HCT116 (cell line): ENCODE results near the gene DDA1. TPM values are rescaled to one million over a fixed set of nuclear protein-coding genes. Genes with fewer than 3 reads are reported as not detected.

Experiments
- ATAC-seq: fragments of 200-7000 bp; cut with Tn5 transposase; 2 replicates; pipeline ENCODE4 v1.9.1; 2020; ENCODE audit warnings: mild to moderate bottlenecking, moderate library complexity
- BruUV-seq: library from RNA; stranded (reverse); fragments of 400-500 nt; replicated peaks from 2 replicates; lab custom pipeline; 2021; lab: Mats Ljungman, UMichigan
- CTCF ChIA-PET: fragments of 300-600 bp; sonication (Branson Sonifier 250); formaldehyde crosslinking; loops from one replicate; lab custom pipeline; 2021; ENCODE audit warnings: antibody characterized with exemption; lab: Charles Lee
- POLR2A ChIA-PET: fragments of 300-600, 350-600 bp; sonication (Branson Sonifier 250); formaldehyde crosslinking; loops from one replicate; lab custom pipeline; 2021; ENCODE audit warnings: antibody characterized with exemption; lab: Charles Lee
- RAD21 ChIA-PET, 2 experiments: fragments of 300-600 bp; sonication (Branson Sonifier 250); formaldehyde crosslinking; loops; one replicate each; lab custom pipeline; 2023; ENCODE audit warnings: low total read pairs in 2 of 2; ENCODE audit not compliant: uncharacterized antibody in 2 of 2, unreplicated experiment in 2 of 2, low non-redundant PET in 1 of 2; lab: Charles Lee
- DNase-seq: peaks from one replicate; pipeline ENCODE4 v3.0.0-alpha.2; 2010; ENCODE audit warnings: low read depth, low spot score
- H2AFZ ChIP-seq: fragments of 200-600 bp; shearing (Covaris generic), sonication (generic); 2 replicates; pipeline ENCODE4 v1.6.1; 2017; ENCODE audit warnings: low read depth, mixed run types, mixed read lengths, antibody characterized with exemption, low read length; ENCODE audit not compliant: poor library complexity, severe bottlenecking
- H3K27ac ChIP-seq: 2 replicates; pipeline ENCODE4 v1.5.1; 2012; ENCODE audit warnings: low read depth, low read length
- H3K27me3 ChIP-seq: fragments of 200-600 bp; sonication (generic); 2 replicates; pipeline ENCODE4 v1.6.1; 2016; ENCODE audit warnings: mixed run types, low read length, mixed read lengths; ENCODE audit not compliant: insufficient read depth
- H3K36me3 ChIP-seq, 2 experiments: fragments of 200-500 bp in 1 of 2; fragments of 200-600 bp in 1 of 2; sonication (Bioruptor generic) in 1 of 2; sonication (generic) in 1 of 2; 2 replicates each; pipeline versions ENCODE4 v1.5.1 to v1.6.1; 2014 to 2016; ENCODE audit warnings: low read length in 2 of 2, inconsistent platforms in 1 of 2, mixed read lengths in 1 of 2, mixed run types in 1 of 2; ENCODE audit not compliant: insufficient read depth in 2 of 2, control insufficient read depth in 1 of 2
- H3K4me1 ChIP-seq, 2 experiments: fragments of 200-600 bp in 1 of 2; sonication (generic) in 1 of 2; 2 replicates each; pipeline versions ENCODE4 v1.5.1 to v1.6.1; 2012 to 2017; ENCODE audit warnings: low read length in 2 of 2, inconsistent platforms in 1 of 2, mild to moderate bottlenecking in 1 of 2, mixed read lengths in 1 of 2, mixed run types in 1 of 2, moderate library complexity in 1 of 2; ENCODE audit not compliant: insufficient read depth in 2 of 2, control insufficient read depth in 1 of 2
- H3K4me2 ChIP-seq: fragments of 200-600 bp; sonication (generic); 2 replicates; pipeline ENCODE4 v1.6.1; 2017; ENCODE audit warnings: mixed run types, low read length, mixed read lengths
- H3K4me3 ChIP-seq, 2 experiments: fragments of 200-600 bp in 1 of 2; sonication (generic) in 1 of 2; replicated peaks in 1 of 2; 2 replicates each; pipeline ENCODE4 v1.5.1; 2011 to 2016; ENCODE audit warnings: low read length in 2 of 2, control low read depth in 1 of 2, low read depth in 1 of 2, mild to moderate bottlenecking in 1 of 2, mixed read lengths in 1 of 2, mixed run types in 1 of 2
- H3K79me2 ChIP-seq: fragments of 200-600 bp; sonication (generic); 2 replicates; pipeline ENCODE4 v1.6.1; 2017; ENCODE audit warnings: mild to moderate bottlenecking, mixed run types, low read length, moderate library complexity, mixed read lengths; ENCODE audit not compliant: insufficient read depth
- H3K9ac ChIP-seq: fragments of 200-600 bp; sonication (generic); 2 replicates; pipeline ENCODE4 v1.6.1; 2016; ENCODE audit warnings: low read length, mixed read lengths
- H3K9me2 ChIP-seq: fragments of 200-600 bp; sonication (generic), shearing (Covaris generic); 2 replicates; pipeline ENCODE4 v1.6.1; 2017; ENCODE audit warnings: mixed run types, mild to moderate bottlenecking, moderate library complexity; ENCODE audit not compliant: insufficient read depth
- H3K9me3 ChIP-seq, 2 experiments: fragments of 200-500 bp in 1 of 2; fragments of 200-600 bp in 1 of 2; sonication (Bioruptor generic) in 1 of 2; sonication (generic) in 1 of 2; 2 replicates each; pipeline ENCODE4 v1.6.1; 2014 to 2017; ENCODE audit warnings: low read length in 2 of 2, mixed read lengths in 2 of 2, inconsistent platforms in 1 of 2, low read depth in 1 of 2, mild to moderate bottlenecking in 1 of 2, mixed run types in 1 of 2, moderate library complexity in 1 of 2; ENCODE audit not compliant: control insufficient read depth in 1 of 2, insufficient read depth in 1 of 2
- H4K20me1 ChIP-seq: fragments of 200-600 bp; sonication (generic), shearing (Covaris generic); 2 replicates; pipeline ENCODE4 v1.6.1; 2017; ENCODE audit warnings: mixed run types, mild to moderate bottlenecking, moderate library complexity; ENCODE audit not compliant: insufficient read depth
- CBX3 ChIP-seq: IDR thresholded peaks from 2 replicates; pipeline ENCODE4 v1.6.1; 2012; ENCODE audit warnings: low read depth
- EZH2 ChIP-seq: fragments of 200-600 bp; sonication (generic); IDR thresholded peaks from 2 replicates; pipeline ENCODE4 v1.6.1; 2017; ENCODE audit warnings: antibody characterized with exemption, mixed run types
- FOSL1 ChIP-seq: IDR thresholded peaks from 2 replicates; pipeline ENCODE4 v1.6.1; 2012; ENCODE audit warnings: low read depth
- JUND ChIP-seq: IDR thresholded peaks from 2 replicates; pipeline ENCODE4 v1.6.1; 2012
- RAD21 ChIP-seq: IDR thresholded peaks from 2 replicates; pipeline ENCODE4 v1.6.1; 2012; ENCODE audit warnings: low read depth, mild to moderate bottlenecking
- TCF7L2 ChIP-seq: IDR thresholded peaks from 2 replicates; pipeline ENCODE4 v1.7.0; 2011; ENCODE audit warnings: borderline replicate concordance, inconsistent platforms; ENCODE audit not compliant: insufficient read depth, insufficient read length; ENCODE audit errors: extremely low read depth
- YY1 ChIP-seq: IDR thresholded peaks from 2 replicates; pipeline ENCODE4 v1.6.1; 2011; ENCODE audit warnings: low read length, low read depth, moderate library complexity, mild to moderate bottlenecking; ENCODE audit not compliant: insufficient replicate concordance; ENCODE audit errors: extremely low read depth
- ZFX ChIP-seq: fragments of 450-650 bp; IDR thresholded peaks from 2 replicates; pipeline ENCODE4 v1.6.1; 2017
- ZNF274 ChIP-seq: fragments of 200-500 bp; sonication (Bioruptor generic); IDR thresholded peaks from 2 replicates; pipeline ENCODE4 v1.6.1; 2014; ENCODE audit warnings: mild to moderate bottlenecking, low read depth, low read length, inconsistent platforms
- intact Hi-C: fragments of 100-400 bp; cut with micrococcal nuclease; formaldehyde crosslinking; loops from 2 replicates; pipeline ENCODE4 v1.10.0; 2022
- total RNA-seq: library from RNA; stranded (reverse); gene quantifications from one replicate; pipeline ENCODE4 v1.2.1, GENCODE V29; 2021; ENCODE audit not compliant: unreplicated experiment
- TF ChIP-seq, protein P1 (sequence below): IDR thresholded peaks from 2 replicates; pipeline ENCODE4 v1.6.1; 2012
- TF ChIP-seq, protein P2 (sequence below), 3 experiments: fragments of 200-600 bp in 1 of 3; sonication (generic) in 1 of 3; IDR thresholded peaks in 2 of 3; conservative IDR thresholded peaks in 1 of 3; 2 replicates each; pipeline ENCODE4 v1.5.1; 2012 to 2017; ENCODE audit warnings: low read depth in 2 of 3, low read length in 2 of 3, antibody characterized with exemption in 1 of 3, borderline replicate concordance in 1 of 3, control low read depth in 1 of 3, mild to moderate bottlenecking in 1 of 3, mixed read lengths in 1 of 3, mixed run types in 1 of 3, moderate library complexity in 1 of 3; ENCODE audit not compliant: insufficient read depth in 1 of 3
- TF ChIP-seq, protein P3 (sequence below): IDR thresholded peaks from 2 replicates; pipeline ENCODE4 v1.6.1; 2012; ENCODE audit warnings: low read depth
- TF ChIP-seq, protein P4 (sequence below): IDR thresholded peaks from 2 replicates; pipeline ENCODE4 v1.6.1; 2011; ENCODE audit warnings: mild to moderate bottlenecking, low read length, moderate library complexity; ENCODE audit not compliant: insufficient replicate concordance; ENCODE audit errors: extremely low read depth
- TF ChIP-seq, protein P5 (sequence below): IDR thresholded peaks from 2 replicates; pipeline ENCODE4 v1.6.1; 2012

Gene DDA1
- total RNA-seq, 1 experiment from 2014 or later: 68.6 TPM

DNA sequence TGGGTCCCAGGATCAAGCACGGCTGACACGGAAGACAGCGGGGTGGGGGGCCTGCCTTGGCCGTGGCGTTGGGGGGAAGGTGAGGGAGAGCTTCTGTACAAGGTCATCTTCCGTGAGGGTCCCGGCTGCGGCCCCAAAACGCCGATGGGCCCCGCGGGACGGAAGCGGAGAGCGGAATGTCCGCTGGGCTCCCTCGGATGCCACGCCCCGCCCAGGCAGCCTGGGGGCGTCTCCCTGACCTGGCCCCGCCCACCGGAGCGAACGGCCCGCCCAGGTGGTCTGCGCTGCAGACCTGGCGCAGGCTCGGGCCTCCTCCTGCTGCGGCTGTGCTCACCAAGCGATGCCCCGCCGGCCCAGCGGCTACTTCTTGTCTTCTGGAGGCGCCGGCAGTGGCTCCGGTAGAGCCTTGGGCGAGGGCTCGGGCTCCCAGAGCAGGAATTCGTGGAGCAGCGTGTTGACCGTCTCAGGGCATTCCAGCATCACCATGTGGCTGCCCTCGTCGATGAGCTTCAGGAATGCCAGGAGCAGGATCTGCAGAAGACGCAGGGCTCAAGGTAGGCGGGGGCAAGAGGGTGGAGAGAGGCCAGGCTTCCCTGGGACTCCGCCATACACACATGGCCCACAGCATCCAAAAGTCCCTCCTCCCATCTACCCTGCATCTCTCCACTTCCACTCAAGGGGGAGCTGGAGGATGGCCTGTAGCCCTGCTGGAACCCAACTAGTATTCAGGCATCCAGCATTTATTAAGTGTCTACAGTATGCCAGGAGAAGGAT lies 16.9 kb upstream of the DDA1 start (continued):
- TF ChIP-seq FOSL1 (no peak), CBX3 (peak; percentile 43; the same call in 1 of the 2 replicates)

DNA sequence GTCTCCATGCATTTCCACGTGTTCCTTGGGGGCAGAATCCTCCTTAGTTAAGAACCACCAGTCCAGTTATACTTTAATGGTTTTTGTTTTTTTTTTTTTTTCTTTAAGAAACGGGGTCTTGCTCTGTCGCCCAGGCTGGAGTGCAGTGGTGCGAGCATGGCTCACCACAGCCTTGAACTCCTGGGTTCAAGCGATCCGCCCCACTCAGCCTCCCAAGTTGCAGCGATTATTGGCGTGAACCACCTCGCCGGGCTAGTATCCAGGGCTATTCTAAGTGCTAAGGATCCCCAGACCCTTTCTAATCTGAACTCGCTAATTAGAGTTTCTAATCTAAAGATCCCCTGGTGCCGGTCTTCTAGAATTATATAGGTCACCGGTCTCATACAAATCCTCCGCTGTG lies 15.8 kb upstream of the DDA1 start:
- peak overlapping the region; percentile 82 for H3K4me2 ChIP-seq
- H3K27me3 ChIP-seq: no peaks in the 10 kb centered on the region
- RAD21 ChIA-PET: interaction anchor here in 1 of 2 experiments (1.0 kb wide), 1 partner anchor 12 kb away, joined by 7 read pairs; the partner anchor contains the start of gene MRPL34
- no TSS peak for BruUV-seq
- H2AFZ ChIP-seq: no peak overlapping the region
- CTCF ChIA-PET: interaction anchor here (0.9 to 3.1 kb wide), 10 partner anchors 11 to 579 kb away, joined by 3 to 33 read pairs (median 6); partner anchors contain the start of genes ANO8 and MRPL34
- peak overlapping the region; percentile 68; the same call in 1 of the 2 replicates for H3K9ac ChIP-seq
- H3K79me2 ChIP-seq: peaks cover 37% of the 10 kb centered on the region
- peak overlapping the region; percentile 60 to 67 for H3K4me3 ChIP-seq
- POLR2A ChIA-PET: interaction anchor here (0.8 to 2.4 kb wide), 6 partner anchors 11 to 575 kb away, joined by 3 to 22 read pairs (median 4); partner anchors contain the start of genes ABHD8, DDA1 and MRPL34
- peaks cover 20 to 44% of the 10 kb centered on the region in 2 experiments for H3K4me1 ChIP-seq
- DNase-seq: no peak
- H3K27ac ChIP-seq: peak overlapping the region; percentile 57
- peaks cover 0 to 10% of the 10 kb centered on the region in 2 experiments; a peak in 2 of 4 replicates for H3K36me3 ChIP-seq
- intact Hi-C loops: loop anchor here (1.0 to 2.0 kb wide), 2 partner anchors 15 to 93 kb away; partner anchors contain the start of gene DDA1
- no peaks in the 10 kb centered on the region for H4K20me1 ChIP-seq
- H3K9me2 ChIP-seq: no peaks in the 10 kb centered on the region
- ATAC-seq: no peak
- H3K9me3 ChIP-seq: no peaks in the 10 kb centered on the region; a peak in 1 of 4 replicates
- TF ChIP-seq RAD21: no peak
- no peak for TF ChIP-seq ZNF274
- TF ChIP-seq CBX3: no peak
- TF ChIP-seq, protein P1, sequence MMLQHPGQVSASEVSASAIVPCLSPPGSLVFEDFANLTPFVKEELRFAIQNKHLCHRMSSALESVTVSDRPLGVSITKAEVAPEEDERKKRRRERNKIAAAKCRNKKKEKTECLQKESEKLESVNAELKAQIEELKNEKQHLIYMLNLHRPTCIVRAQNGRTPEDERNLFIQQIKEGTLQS: no peak
- TF ChIP-seq, protein P2, sequence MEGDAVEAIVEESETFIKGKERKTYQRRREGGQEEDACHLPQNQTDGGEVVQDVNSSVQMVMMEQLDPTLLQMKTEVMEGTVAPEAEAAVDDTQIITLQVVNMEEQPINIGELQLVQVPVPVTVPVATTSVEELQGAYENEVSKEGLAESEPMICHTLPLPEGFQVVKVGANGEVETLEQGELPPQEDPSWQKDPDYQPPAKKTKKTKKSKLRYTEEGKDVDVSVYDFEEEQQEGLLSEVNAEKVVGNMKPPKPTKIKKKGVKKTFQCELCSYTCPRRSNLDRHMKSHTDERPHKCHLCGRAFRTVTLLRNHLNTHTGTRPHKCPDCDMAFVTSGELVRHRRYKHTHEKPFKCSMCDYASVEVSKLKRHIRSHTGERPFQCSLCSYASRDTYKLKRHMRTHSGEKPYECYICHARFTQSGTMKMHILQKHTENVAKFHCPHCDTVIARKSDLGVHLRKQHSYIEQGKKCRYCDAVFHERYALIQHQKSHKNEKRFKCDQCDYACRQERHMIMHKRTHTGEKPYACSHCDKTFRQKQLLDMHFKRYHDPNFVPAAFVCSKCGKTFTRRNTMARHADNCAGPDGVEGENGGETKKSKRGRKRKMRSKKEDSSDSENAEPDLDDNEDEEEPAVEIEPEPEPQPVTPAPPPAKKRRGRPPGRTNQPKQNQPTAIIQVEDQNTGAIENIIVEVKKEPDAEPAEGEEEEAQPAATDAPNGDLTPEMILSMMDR (IDR thresholded peaks at IDR 0.05 in 2 of 3, conservative IDR thresholded peaks at IDR 0.05 in 1 of 3; ENCODE audit: borderline replicate concordance in 1 of 3, insufficient read depth in 1 of 3, low read depth in 2 of 3, low read length in 2 of 3): no peak
- TF ChIP-seq, protein P3, sequence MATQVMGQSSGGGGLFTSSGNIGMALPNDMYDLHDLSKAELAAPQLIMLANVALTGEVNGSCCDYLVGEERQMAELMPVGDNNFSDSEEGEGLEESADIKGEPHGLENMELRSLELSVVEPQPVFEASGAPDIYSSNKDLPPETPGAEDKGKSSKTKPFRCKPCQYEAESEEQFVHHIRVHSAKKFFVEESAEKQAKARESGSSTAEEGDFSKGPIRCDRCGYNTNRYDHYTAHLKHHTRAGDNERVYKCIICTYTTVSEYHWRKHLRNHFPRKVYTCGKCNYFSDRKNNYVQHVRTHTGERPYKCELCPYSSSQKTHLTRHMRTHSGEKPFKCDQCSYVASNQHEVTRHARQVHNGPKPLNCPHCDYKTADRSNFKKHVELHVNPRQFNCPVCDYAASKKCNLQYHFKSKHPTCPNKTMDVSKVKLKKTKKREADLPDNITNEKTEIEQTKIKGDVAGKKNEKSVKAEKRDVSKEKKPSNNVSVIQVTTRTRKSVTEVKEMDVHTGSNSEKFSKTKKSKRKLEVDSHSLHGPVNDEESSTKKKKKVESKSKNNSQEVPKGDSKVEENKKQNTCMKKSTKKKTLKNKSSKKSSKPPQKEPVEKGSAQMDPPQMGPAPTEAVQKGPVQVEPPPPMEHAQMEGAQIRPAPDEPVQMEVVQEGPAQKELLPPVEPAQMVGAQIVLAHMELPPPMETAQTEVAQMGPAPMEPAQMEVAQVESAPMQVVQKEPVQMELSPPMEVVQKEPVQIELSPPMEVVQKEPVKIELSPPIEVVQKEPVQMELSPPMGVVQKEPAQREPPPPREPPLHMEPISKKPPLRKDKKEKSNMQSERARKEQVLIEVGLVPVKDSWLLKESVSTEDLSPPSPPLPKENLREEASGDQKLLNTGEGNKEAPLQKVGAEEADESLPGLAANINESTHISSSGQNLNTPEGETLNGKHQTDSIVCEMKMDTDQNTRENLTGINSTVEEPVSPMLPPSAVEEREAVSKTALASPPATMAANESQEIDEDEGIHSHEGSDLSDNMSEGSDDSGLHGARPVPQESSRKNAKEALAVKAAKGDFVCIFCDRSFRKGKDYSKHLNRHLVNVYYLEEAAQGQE: no peak
- TF ChIP-seq ZFX: no peak
- no peak for TF ChIP-seq EZH2
- TF ChIP-seq JUND: no peak
- TF ChIP-seq, protein P4, sequence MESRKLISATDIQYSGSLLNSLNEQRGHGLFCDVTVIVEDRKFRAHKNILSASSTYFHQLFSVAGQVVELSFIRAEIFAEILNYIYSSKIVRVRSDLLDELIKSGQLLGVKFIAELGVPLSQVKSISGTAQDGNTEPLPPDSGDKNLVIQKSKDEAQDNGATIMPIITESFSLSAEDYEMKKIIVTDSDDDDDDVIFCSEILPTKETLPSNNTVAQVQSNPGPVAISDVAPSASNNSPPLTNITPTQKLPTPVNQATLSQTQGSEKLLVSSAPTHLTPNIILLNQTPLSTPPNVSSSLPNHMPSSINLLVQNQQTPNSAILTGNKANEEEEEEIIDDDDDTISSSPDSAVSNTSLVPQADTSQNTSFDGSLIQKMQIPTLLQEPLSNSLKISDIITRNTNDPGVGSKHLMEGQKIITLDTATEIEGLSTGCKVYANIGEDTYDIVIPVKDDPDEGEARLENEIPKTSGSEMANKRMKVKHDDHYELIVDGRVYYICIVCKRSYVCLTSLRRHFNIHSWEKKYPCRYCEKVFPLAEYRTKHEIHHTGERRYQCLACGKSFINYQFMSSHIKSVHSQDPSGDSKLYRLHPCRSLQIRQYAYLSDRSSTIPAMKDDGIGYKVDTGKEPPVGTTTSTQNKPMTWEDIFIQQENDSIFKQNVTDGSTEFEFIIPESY: no peak
- TF ChIP-seq YY1: no peak
- TF ChIP-seq TCF7L2: no peak
- TF ChIP-seq FOSL1: no peak
- TF ChIP-seq, protein P5, sequence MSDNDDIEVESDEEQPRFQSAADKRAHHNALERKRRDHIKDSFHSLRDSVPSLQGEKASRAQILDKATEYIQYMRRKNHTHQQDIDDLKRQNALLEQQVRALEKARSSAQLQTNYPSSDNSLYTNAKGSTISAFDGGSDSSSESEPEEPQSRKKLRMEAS: no peak; the same call in 1 of the 2 replicates
